ENCODE results near the gene CNIH3. TPM values are rescaled to one million over a fixed set of nuclear protein-coding genes. Genes with fewer than 3 reads are reported as not detected.

CNIH3 gene
- total and polyA plus RNA-seq, 2 of the 4 experiments (the other 2 are of a cell fraction), result 2.0 to 2.9 TPM

- DNase-seq, result no peak
- no peak overlapping the region for H4K91ac ChIP-seq (ENCODE audit: insufficient read depth, low read depth, low read length)
- no peaks in the 10 kb centered on the region; the same call in 1 of the 2 replicates for H3K9me1 ChIP-seq (ENCODE audit: insufficient read depth, low read length)
- peaks cover 6% of the 10 kb centered on the region for H3K4me1 ChIP-seq (ENCODE audit: control insufficient read depth, insufficient read depth, low read length)
- H3K4me3 ChIP-seq (ENCODE audit: insufficient read depth, low read depth, low read length), result no peak overlapping the region
- no peak for ATAC-seq (ENCODE audit: low read depth)
- H2BK20ac ChIP-seq (ENCODE audit: low read depth, low read length), result no peak overlapping the region
- H3K9ac ChIP-seq (ENCODE audit: low read depth, low read length), result no peak overlapping the region
- TF ChIP-seq RFX5 (IDR thresholded peaks at IDR 0.05; ENCODE audit: low read depth, low read length) (no peak), NFE2L2 (IDR thresholded peaks at IDR 0.05; ENCODE audit: low read depth, low read length) (no peak), USF2 (IDR thresholded peaks at IDR 0.05; ENCODE audit: low read depth, low read length) (no peak), POLR2A (IDR thresholded peaks at IDR 0.05; ENCODE audit: low read depth, low read length) (no peak), MAZ (IDR thresholded peaks at IDR 0.05; ENCODE audit: borderline replicate concordance, low read depth, low read length) (no peak), CTCF (conservative IDR thresholded peaks at IDR 0.05; ENCODE audit: low read depth, low read length) (no peak), FOS (IDR thresholded peaks at IDR 0.05; ENCODE audit: low read depth, low read length) (no peak)
- H2AFZ ChIP-seq (replicated peaks; ENCODE audit: low read length, poor library complexity), result no peak overlapping the region
- no peak overlapping the region for H3K56ac ChIP-seq (ENCODE audit: extremely low read depth, insufficient read depth, low read length)
- no peaks in the 10 kb centered on the region for H4K20me1 ChIP-seq (ENCODE audit: insufficient read depth, low read length)
- no peak overlapping the region for H2AK9ac ChIP-seq (replicated peaks; ENCODE audit: low read depth, low read length, poor library complexity)
- H3K4me2 ChIP-seq (ENCODE audit: low read depth, low read length), result no peak overlapping the region
- intact Hi-C loops (cut with micrococcal nuclease) (no loop called here), dilution Hi-C loops (cut with HindIII; ENCODE audit: low sequenced_read_pairs, unreplicated experiment) (no loop called here), in situ Hi-C loops (cut with MboI; ENCODE audit: low sequenced_read_pairs) (no loop called here)
- H3K79me1 ChIP-seq (ENCODE audit: low read depth in 1 of 2, low read length in 2 of 2), result no peaks in the 10 kb centered on the region
- no peak overlapping the region for H4K5ac ChIP-seq (ENCODE audit: low read depth, low read length)
- H3K9me3 ChIP-seq (ENCODE audit: control insufficient read depth, insufficient read depth, low read length), result no peaks in the 10 kb centered on the region
- H3K23ac ChIP-seq (ENCODE audit: low read depth, low read length), result no peak overlapping the region
- H4K8ac ChIP-seq (ENCODE audit: low read depth in 2 of 2, low read length in 2 of 2), result no peak overlapping the region
- WGBS, 2 experiments (ENCODE audit: extremely low coverage in 2 of 2, insufficient read length in 1 of 2), result 88% methylated on average over 6 of the region's 12 CpGs; no CpG with 5 or more reads in 1 of the 2 experiments
- H2AK5ac ChIP-seq (ENCODE audit: low read depth, low read length), result no peak overlapping the region
- H3K14ac ChIP-seq (replicated peaks; ENCODE audit: low read depth, low read length), result no peak overlapping the region
- ChIA-PET POLR2A (ENCODE audit: unreplicated experiment) (no interaction called here), CTCF (no interaction called here)
- H2BK5ac ChIP-seq (ENCODE audit: low read depth, low read length, poor library complexity, severe bottlenecking), result no peak overlapping the region
- H3K36me3 ChIP-seq (ENCODE audit: control insufficient read depth, insufficient read depth, low read length), result no peaks in the 10 kb centered on the region
- no peaks in the 10 kb centered on the region; the same call in 1 of the 2 replicates for H3K27me3 ChIP-seq (ENCODE audit: control insufficient read depth, insufficient read depth, low read length)
- BruUV-seq (replicated peaks), result no TSS peak
- no peak overlapping the region for H2BK15ac ChIP-seq (ENCODE audit: low read depth, low read length)
- H2BK120ac ChIP-seq (ENCODE audit: low read depth, low read length), result no peak overlapping the region; the same call in 1 of the 2 replicates
- H3K4ac ChIP-seq (ENCODE audit: low read depth, low read length), result no peak overlapping the region
- H3K27ac ChIP-seq (ENCODE audit: insufficient read depth, low read length), result no peak overlapping the region
- H3K18ac ChIP-seq (ENCODE audit: low read depth, low read length), result no peak overlapping the region
Measured at GRCh38 chr1:224739303-224739996, 123.3 kb downstream of the CNIH3 start.

All from IMR-90 (cell line).